GM23338 (cell line): ENCODE measurements around the gene MEGF8. TPM values are rescaled to one million over a fixed set of nuclear protein-coding genes. Genes with fewer than 3 reads are reported as not detected.

ENCODE experiments used
- ATAC-seq: fragments of 200-7000 bp; cut with Tn5 transposase; 3 replicates; pipeline ENCODE4 v1.9.1; 2020
- DNase-seq: peaks from one replicate; pipeline ENCODE4 v3.0.0-alpha.2; 2015; ENCODE audit warnings: low spot score
- H2AFZ ChIP-seq: fragments of 200-600 bp; sonication (generic); 2 replicates; pipeline ENCODE4 v1.8.0; 2016; ENCODE audit warnings: antibody characterized with exemption, mild to moderate bottlenecking, moderate library complexity
- H3F3A ChIP-seq: fragments of 200-600 bp; sonication (generic); replicated peaks from 2 replicates; pipeline ENCODE4 v1.8.0; 2017; ENCODE audit warnings: antibody characterized with exemption, mixed run types, low read depth
- H3K27ac ChIP-seq: fragments of 200-600 bp; sonication (generic); 2 replicates; pipeline ENCODE4 v1.6.1; 2016; ENCODE audit warnings: low read depth
- H3K27me3 ChIP-seq: fragments of 200-600 bp; sonication (generic); 2 replicates; pipeline ENCODE4 v1.8.0; 2016; ENCODE audit warnings: mild to moderate bottlenecking, mixed run types, moderate library complexity; ENCODE audit not compliant: insufficient read depth
- H3K36me3 ChIP-seq: fragments of 200-600 bp; sonication (generic); 2 replicates; pipeline ENCODE4 v1.8.0; 2016; ENCODE audit warnings: mild to moderate bottlenecking; ENCODE audit not compliant: insufficient read depth
- H3K4me1 ChIP-seq: fragments of 200-600 bp; sonication (generic); 2 replicates; pipeline ENCODE4 v1.8.0; 2016; ENCODE audit warnings: mild to moderate bottlenecking, moderate library complexity; ENCODE audit not compliant: insufficient read depth
- H3K4me2 ChIP-seq: fragments of 200-600 bp; sonication (generic); 2 replicates; pipeline ENCODE4 v1.7.1; 2017; ENCODE audit warnings: mixed run types
- H3K4me3 ChIP-seq: fragments of 200-600 bp; sonication (generic); 2 replicates; pipeline ENCODE4 v1.6.1; 2016; ENCODE audit warnings: mixed run types
- H3K79me2 ChIP-seq: fragments of 200-600 bp; sonication (generic); replicated peaks from 2 replicates; pipeline ENCODE4 v1.8.0; 2017; ENCODE audit warnings: mild to moderate bottlenecking; ENCODE audit not compliant: insufficient read depth
- H3K9me2 ChIP-seq: fragments of 200-600 bp; sonication (generic); 2 replicates; pipeline ENCODE4 v1.8.0; 2017; ENCODE audit not compliant: insufficient read depth
- H4K20me1 ChIP-seq: fragments of 200-600 bp; sonication (generic); replicated peaks from 2 replicates; pipeline ENCODE4 v1.8.0; 2017; ENCODE audit warnings: mild to moderate bottlenecking; ENCODE audit not compliant: insufficient read depth
- H3K27ac Mint-ChIP-seq: 2 replicates; pipeline ENCODE4 v1.8.0; 2020; ENCODE audit warnings: inconsistent platforms, mild to moderate bottlenecking, moderate library complexity, mixed read lengths
- H3K27me3 Mint-ChIP-seq: 3 replicates; pipeline ENCODE4 v1.8.0; 2022; ENCODE audit warnings: low read depth, mild to moderate bottlenecking, moderate library complexity, mixed read lengths, inconsistent platforms; ENCODE audit not compliant: insufficient read depth, poor library complexity
- H3K36me3 Mint-ChIP-seq: 3 replicates; pipeline ENCODE4 v1.8.0; 2021; ENCODE audit warnings: low read depth, mild to moderate bottlenecking, inconsistent platforms, moderate library complexity, mixed read lengths
- H3K4me1 Mint-ChIP-seq: 3 replicates; pipeline ENCODE4 v1.8.0; 2020; ENCODE audit warnings: mild to moderate bottlenecking, inconsistent platforms, mixed read lengths
- H3K4me3 Mint-ChIP-seq: 3 replicates; pipeline ENCODE4 v1.8.0; 2021; ENCODE audit warnings: moderate library complexity, mild to moderate bottlenecking, inconsistent platforms, mixed read lengths
- H3K9me3 Mint-ChIP-seq: 3 replicates; pipeline ENCODE4 v1.8.0; 2020; ENCODE audit warnings: moderate library complexity, mild to moderate bottlenecking, inconsistent platforms, mixed read lengths
- CREB1 ChIP-seq: fragments of 250-450 bp; sonication (Bioruptor Pico); IDR thresholded peaks from 2 replicates; pipeline ENCODE4 v1.5.0; 2020; ENCODE audit warnings: low read depth, mild to moderate bottlenecking, moderate library complexity
- EZH2phosphoT487 ChIP-seq: fragments of 200-600 bp; sonication (generic); IDR thresholded peaks from one replicate; pipeline ENCODE4 v1.8.1; 2018; ENCODE audit warnings: antibody characterized with exemption; ENCODE audit not compliant: unreplicated experiment
- JUNB ChIP-seq: IDR thresholded peaks from one replicate; pipeline ENCODE4 v1.6.1; 2016; ENCODE audit warnings: antibody characterized with exemption; ENCODE audit not compliant: unreplicated experiment
- NANOG ChIP-seq: IDR thresholded peaks from 2 replicates; pipeline ENCODE4 v1.6.1; 2016; ENCODE audit warnings: antibody characterized with exemption, borderline replicate concordance
- STAT1 ChIP-seq: IDR thresholded peaks from one replicate; pipeline ENCODE4 v1.6.1; 2016; ENCODE audit warnings: antibody characterized with exemption; ENCODE audit not compliant: unreplicated experiment
- ZNF114 ChIP-seq: fragments of 250-450 bp; sonication (Bioruptor Pico); IDR thresholded peaks from 2 replicates; pipeline ENCODE4 v1.5.0; 2020; ENCODE audit warnings: mild to moderate bottlenecking, moderate library complexity
- ZNF331 ChIP-seq: fragments of 250-450 bp; sonication (Bioruptor Pico); IDR thresholded peaks from 2 replicates; pipeline ENCODE4 v1.5.0; 2020; ENCODE audit warnings: low read depth, mild to moderate bottlenecking, moderate library complexity
- polyA plus RNA-seq: library from polyadenylated mRNA; unstranded; fragments of >200 nt; fragmentation: Nextera tagmentation; extraction: Ambion mirVana; gene quantifications from 2 replicates; pipeline ENCODE4 v1.2.1, GENCODE V29; 2016
- total RNA-seq: library from RNA; depleted of rRNA; stranded (reverse); fragments of >200 nt; shearing (Covaris generic); gene quantifications from 2 replicates; pipeline ENCODE4 v1.2.3, GENCODE V29; 2014
- TF ChIP-seq, protein P1 (sequence below): fragments of 250-450 bp; sonication (Bioruptor Pico); IDR thresholded peaks from 2 replicates; pipeline ENCODE4 v1.5.0; 2020; ENCODE audit warnings: mild to moderate bottlenecking, moderate library complexity
- TF ChIP-seq, protein P2 (sequence below): IDR thresholded peaks from one replicate; pipeline ENCODE4 v1.6.1; 2018; ENCODE audit warnings: antibody characterized with exemption; ENCODE audit not compliant: unreplicated experiment
- TF ChIP-seq, protein P3 (sequence below), 2 experiments: fragments of 200-600 bp in 1 of 2; sonication (generic) in 1 of 2; conservative IDR thresholded peaks; 2 replicates each; pipeline versions ENCODE4 v1.5.1 to v1.6.1; 2016 to 2017; ENCODE audit warnings: antibody characterized with exemption in 2 of 2, low read depth in 2 of 2, mild to moderate bottlenecking in 2 of 2, moderate library complexity in 1 of 2

Gene MEGF8
- total and polyA plus RNA-seq, 2 experiments from 2014 or later: 6.2 to 40.5 TPM

DNA sequence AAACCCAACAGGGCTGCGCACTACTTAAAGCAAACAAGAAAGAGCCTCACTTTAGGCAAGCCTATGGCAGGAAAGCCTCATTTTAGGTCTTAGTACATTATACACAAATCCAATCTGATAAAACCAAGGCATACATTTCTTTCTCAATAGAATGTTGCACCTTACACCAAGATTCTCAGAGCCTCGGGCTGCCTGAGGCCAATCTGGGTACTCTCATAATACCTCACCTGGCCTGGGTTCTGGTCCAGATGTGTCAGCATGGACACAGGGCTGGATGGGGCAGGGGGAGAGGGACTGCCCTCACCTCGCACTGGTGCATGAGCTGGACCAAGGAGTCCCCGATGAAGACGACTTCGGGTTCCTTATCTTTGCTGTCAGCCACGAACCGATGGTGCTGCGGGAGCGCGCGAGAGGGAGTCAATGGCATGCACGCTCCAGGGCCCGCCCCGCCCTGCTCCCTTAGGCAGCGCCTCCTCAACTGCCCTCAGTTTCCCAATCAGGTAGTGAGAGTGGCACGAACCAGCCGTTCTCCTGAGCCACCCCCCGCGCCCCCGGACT lies 23.7 kb upstream of the MEGF8 start, which contains the start of gene PRR19:
Gene PRR19 (plus strand): TSS at position 487 of the 558 bp plus-strand sequence. CDS start 7,453 bp downstream, outside the sequence.
- Histone ChIP-seq H3K9me2 (0 out of 2 replicates have a peak, but pooled peaks cover 4% of the 10 kb centered on the region), H3K79me2 (peaks cover 9% of the 10 kb centered on the region), H3K4me3 (peak within 1 kb of the TSS; percentile 98), H3K4me2 (peak within 1 kb of the TSS; percentile 98), H3K27me3 (no peaks in the 10 kb centered on the region), H3K36me3 (no peaks in the 10 kb centered on the region), H3F3A (peaks cover 21% of the 10 kb centered on the region), H2AFZ (peak within 1 kb of the TSS; percentile 100), H3K4me1 (peaks cover 15% of the 10 kb centered on the region), H4K20me1 (peaks cover 3% of the 10 kb centered on the region), H3K27ac (peak within 1 kb of the TSS; percentile 63)
- H3K27ac Mint-ChIP-seq: peak within 1 kb of the TSS; percentile 81
- peak; percentile 57 for DNase-seq
- H3K27me3 Mint-ChIP-seq: peaks cover 15% of the 10 kb centered on the region
- H3K4me3 Mint-ChIP-seq: peak within 1 kb of the TSS; percentile 92
- H3K4me1 Mint-ChIP-seq: peaks cover 20% of the 10 kb centered on the region
- TF ChIP-seq NANOG (no peak), ZNF331 (CRISPR knock-in tag) (no peak), STAT1 (no peak), ZNF114 (no peak), JUNB (no peak), EZH2phosphoT487 (no peak), CREB1 (no peak)
- TF ChIP-seq, protein P1, sequence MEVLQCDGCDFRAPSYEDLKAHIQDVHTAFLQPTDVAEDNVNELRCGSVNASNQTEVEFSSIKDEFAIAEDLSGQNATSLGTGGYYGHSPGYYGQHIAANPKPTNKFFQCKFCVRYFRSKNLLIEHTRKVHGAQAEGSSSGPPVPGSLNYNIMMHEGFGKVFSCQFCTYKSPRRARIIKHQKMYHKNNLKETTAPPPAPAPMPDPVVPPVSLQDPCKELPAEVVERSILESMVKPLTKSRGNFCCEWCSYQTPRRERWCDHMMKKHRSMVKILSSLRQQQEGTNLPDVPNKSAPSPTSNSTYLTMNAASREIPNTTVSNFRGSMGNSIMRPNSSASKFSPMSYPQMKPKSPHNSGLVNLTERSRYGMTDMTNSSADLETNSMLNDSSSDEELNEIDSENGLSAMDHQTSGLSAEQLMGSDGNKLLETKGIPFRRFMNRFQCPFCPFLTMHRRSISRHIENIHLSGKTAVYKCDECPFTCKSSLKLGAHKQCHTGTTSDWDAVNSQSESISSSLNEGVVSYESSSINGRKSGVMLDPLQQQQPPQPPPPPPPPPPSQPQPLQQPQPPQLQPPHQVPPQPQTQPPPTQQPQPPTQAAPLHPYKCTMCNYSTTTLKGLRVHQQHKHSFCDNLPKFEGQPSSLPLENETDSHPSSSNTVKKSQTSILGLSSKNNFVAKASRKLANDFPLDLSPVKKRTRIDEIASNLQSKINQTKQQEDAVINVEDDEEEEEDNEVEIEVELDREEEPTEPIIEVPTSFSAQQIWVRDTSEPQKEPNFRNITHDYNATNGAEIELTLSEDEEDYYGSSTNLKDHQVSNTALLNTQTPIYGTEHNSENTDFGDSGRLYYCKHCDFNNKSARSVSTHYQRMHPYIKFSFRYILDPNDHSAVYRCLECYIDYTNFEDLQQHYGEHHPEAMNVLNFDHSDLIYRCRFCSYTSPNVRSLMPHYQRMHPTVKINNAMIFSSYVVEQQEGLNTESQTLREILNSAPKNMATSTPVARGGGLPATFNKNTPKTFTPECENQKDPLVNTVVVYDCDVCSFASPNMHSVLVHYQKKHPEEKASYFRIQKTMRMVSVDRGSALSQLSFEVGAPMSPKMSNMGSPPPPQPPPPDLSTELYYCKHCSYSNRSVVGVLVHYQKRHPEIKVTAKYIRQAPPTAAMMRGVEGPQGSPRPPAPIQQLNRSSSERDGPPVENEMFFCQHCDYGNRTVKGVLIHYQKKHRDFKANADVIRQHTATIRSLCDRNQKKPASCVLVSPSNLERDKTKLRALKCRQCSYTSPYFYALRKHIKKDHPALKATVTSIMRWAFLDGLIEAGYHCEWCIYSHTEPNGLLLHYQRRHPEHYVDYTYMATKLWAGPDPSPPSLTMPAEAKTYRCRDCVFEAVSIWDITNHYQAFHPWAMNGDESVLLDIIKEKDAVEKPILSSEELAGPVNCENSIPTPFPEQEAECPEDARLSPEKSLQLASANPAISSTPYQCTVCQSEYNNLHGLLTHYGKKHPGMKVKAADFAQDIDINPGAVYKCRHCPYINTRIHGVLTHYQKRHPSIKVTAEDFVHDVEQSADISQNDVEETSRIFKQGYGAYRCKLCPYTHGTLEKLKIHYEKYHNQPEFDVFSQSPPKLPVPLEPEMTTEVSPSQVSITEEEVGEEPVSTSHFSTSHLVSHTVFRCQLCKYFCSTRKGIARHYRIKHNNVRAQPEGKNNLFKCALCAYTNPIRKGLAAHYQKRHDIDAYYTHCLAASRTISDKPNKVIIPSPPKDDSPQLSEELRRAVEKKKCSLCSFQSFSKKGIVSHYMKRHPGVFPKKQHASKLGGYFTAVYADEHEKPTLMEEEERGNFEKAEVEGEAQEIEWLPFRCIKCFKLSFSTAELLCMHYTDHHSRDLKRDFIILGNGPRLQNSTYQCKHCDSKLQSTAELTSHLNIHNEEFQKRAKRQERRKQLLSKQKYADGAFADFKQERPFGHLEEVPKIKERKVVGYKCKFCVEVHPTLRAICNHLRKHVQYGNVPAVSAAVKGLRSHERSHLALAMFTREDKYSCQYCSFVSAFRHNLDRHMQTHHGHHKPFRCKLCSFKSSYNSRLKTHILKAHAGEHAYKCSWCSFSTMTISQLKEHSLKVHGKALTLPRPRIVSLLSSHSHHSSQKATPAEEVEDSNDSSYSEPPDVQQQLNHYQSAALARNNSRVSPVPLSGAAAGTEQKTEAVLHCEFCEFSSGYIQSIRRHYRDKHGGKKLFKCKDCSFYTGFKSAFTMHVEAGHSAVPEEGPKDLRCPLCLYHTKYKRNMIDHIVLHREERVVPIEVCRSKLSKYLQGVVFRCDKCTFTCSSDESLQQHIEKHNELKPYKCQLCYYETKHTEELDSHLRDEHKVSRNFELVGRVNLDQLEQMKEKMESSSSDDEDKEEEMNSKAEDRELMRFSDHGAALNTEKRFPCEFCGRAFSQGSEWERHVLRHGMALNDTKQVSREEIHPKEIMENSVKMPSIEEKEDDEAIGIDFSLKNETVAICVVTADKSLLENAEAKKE (CRISPR knock-in tag): no peak
- TF ChIP-seq, protein P2, sequence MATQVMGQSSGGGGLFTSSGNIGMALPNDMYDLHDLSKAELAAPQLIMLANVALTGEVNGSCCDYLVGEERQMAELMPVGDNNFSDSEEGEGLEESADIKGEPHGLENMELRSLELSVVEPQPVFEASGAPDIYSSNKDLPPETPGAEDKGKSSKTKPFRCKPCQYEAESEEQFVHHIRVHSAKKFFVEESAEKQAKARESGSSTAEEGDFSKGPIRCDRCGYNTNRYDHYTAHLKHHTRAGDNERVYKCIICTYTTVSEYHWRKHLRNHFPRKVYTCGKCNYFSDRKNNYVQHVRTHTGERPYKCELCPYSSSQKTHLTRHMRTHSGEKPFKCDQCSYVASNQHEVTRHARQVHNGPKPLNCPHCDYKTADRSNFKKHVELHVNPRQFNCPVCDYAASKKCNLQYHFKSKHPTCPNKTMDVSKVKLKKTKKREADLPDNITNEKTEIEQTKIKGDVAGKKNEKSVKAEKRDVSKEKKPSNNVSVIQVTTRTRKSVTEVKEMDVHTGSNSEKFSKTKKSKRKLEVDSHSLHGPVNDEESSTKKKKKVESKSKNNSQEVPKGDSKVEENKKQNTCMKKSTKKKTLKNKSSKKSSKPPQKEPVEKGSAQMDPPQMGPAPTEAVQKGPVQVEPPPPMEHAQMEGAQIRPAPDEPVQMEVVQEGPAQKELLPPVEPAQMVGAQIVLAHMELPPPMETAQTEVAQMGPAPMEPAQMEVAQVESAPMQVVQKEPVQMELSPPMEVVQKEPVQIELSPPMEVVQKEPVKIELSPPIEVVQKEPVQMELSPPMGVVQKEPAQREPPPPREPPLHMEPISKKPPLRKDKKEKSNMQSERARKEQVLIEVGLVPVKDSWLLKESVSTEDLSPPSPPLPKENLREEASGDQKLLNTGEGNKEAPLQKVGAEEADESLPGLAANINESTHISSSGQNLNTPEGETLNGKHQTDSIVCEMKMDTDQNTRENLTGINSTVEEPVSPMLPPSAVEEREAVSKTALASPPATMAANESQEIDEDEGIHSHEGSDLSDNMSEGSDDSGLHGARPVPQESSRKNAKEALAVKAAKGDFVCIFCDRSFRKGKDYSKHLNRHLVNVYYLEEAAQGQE: no peak
- TF ChIP-seq, protein P3, sequence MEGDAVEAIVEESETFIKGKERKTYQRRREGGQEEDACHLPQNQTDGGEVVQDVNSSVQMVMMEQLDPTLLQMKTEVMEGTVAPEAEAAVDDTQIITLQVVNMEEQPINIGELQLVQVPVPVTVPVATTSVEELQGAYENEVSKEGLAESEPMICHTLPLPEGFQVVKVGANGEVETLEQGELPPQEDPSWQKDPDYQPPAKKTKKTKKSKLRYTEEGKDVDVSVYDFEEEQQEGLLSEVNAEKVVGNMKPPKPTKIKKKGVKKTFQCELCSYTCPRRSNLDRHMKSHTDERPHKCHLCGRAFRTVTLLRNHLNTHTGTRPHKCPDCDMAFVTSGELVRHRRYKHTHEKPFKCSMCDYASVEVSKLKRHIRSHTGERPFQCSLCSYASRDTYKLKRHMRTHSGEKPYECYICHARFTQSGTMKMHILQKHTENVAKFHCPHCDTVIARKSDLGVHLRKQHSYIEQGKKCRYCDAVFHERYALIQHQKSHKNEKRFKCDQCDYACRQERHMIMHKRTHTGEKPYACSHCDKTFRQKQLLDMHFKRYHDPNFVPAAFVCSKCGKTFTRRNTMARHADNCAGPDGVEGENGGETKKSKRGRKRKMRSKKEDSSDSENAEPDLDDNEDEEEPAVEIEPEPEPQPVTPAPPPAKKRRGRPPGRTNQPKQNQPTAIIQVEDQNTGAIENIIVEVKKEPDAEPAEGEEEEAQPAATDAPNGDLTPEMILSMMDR (conservative IDR thresholded peaks at IDR 0.05; ENCODE audit: low read depth in 2 of 2): no peak
- H3K36me3 Mint-ChIP-seq: peaks cover 14% of the 10 kb centered on the region
- ATAC-seq: peak; percentile 59
- no peaks in the 10 kb centered on the region; the same call in 2 of the 3 replicates for H3K9me3 Mint-ChIP-seq
